ENCODE data around the gene ADM. TPM values are rescaled to one million over a fixed set of nuclear protein-coding genes. Genes with fewer than 3 reads are reported as not detected.

The ADM gene
- total RNA-seq, 1 experiment from 2014 or later, result 6.2 TPM

DNA sequence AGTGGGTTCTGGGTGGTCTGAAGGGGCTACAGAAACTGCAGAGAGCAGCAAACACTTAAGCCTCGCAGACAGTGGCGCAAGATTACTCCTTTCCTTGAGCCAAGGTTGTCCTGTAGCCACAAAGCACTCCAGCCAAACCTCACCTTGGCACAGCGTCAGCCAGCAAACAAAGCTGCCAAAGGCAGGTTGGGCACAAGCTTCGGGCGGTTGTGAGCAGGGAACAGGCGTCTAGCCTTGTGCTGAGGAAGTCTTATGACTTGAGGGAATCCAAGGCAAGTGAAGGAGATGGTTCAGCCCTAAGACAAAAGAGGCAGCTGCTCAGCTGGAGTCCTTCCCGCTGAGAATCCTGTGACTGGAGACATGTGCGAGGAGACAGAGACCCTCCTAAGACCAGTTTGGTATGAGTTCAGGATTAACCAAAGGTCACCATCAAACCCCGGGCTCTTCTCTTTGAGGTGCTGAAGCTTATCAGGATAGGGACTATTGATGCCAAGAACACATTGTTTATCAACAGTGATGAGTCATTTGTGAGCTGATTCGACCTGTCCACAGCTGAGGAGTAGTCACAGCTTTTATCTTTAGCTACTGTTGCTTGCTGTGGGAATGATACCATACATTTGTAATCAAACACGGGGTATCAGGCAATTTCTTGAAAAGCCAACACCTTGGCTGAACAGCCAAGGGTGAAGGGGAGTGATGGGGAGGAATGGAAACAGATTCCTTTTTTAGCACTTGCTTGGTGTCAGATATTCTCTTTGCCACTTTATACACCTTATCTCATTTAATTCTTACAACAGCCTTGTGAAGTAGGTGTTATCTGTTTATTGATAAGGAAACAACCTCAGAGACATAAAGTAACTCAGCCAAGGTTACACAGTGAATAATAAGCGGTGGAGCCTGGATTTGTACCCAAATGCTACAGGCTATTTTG, 4.6 kb downstream of the ADM start:
- Histone ChIP-seq H3K9me3 (replicated peaks) (no peaks in the 10 kb centered on the region), H3K27ac (no peak overlapping the region), H3K4me3 (no peak overlapping the region)

DNA sequence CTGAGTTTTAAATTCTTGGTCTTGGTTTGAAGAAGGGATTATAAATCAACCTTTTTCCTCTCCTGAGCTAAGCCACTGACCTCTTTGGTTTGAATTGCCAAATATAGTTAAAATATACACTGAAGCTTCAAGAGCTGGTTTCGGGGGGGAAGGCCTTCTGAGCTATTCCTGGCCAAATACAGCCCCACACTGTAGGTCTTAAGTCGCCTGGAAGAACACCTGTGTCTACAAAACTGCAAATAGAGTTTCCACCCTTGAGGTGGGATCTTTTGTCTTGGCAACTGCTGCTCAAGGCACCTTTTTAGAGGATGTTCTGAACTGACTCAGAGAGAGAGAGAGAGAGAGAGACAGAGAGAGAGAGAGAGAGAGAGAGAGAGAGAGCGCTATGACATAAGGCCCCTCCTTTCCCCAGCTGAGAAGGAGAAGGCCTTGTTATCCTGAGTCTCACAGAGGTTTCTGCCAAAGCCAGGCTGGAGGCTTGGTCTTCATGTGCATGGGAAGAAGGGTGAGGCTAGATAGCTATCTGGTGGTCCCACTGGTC, 5.5 kb downstream of the ADM start:
- no peak for DNase-seq (ENCODE audit: low read depth in 1 of 2, low spot score in 2 of 2)
- Histone ChIP-seq H3K4me1 (replicated peaks) (peaks cover 38% of the 10 kb centered on the region), H3K36me3 (no peaks in the 10 kb centered on the region), H3K9me3 (replicated peaks) (no peaks in the 10 kb centered on the region), H3K27ac (no peak overlapping the region), H3K4me3 (no peak overlapping the region), H3K27me3 (replicated peaks) (no peaks in the 10 kb centered on the region)

More for the DNA sequence above, 4.6 kb downstream of the ADM start:
- Histone ChIP-seq H3K4me1 (replicated peaks) (peaks cover 41% of the 10 kb centered on the region), H3K36me3 (no peaks in the 10 kb centered on the region), H3K27me3 (replicated peaks) (no peaks in the 10 kb centered on the region)
- no peak for DNase-seq (ENCODE audit: low read depth in 1 of 2, low spot score in 2 of 2)

DNA sequence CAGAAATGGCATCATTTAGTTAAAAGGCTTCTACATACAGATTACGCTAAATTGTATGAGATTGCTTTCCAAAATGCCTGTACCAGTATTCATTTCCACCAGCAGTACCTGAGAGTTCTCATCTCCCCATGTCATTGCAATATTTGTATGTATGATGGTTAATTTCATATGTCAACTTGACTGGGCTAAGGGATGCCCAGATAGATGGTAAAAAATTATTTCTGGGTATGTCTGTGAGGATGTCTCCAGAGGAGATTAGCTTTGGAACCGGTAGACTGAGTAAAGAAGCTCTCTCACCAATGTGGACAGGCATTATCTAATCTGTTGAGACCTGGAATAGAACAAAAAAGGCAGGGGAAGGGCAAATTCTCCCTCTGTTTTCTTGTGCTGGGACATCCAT, 6.9 kb downstream of the ADM start:
- no peak overlapping the region for H3K4me3 ChIP-seq
- H3K27ac ChIP-seq, result no peak overlapping the region
- H3K9me3 ChIP-seq (replicated peaks), result no peaks in the 10 kb centered on the region
- no peak for DNase-seq (ENCODE audit: low read depth in 1 of 2, low spot score in 2 of 2)
- H3K4me1 ChIP-seq (replicated peaks), result peaks cover 38% of the 10 kb centered on the region
- H3K36me3 ChIP-seq, result no peaks in the 10 kb centered on the region
- no peaks in the 10 kb centered on the region for H3K27me3 ChIP-seq (replicated peaks)

DNA sequence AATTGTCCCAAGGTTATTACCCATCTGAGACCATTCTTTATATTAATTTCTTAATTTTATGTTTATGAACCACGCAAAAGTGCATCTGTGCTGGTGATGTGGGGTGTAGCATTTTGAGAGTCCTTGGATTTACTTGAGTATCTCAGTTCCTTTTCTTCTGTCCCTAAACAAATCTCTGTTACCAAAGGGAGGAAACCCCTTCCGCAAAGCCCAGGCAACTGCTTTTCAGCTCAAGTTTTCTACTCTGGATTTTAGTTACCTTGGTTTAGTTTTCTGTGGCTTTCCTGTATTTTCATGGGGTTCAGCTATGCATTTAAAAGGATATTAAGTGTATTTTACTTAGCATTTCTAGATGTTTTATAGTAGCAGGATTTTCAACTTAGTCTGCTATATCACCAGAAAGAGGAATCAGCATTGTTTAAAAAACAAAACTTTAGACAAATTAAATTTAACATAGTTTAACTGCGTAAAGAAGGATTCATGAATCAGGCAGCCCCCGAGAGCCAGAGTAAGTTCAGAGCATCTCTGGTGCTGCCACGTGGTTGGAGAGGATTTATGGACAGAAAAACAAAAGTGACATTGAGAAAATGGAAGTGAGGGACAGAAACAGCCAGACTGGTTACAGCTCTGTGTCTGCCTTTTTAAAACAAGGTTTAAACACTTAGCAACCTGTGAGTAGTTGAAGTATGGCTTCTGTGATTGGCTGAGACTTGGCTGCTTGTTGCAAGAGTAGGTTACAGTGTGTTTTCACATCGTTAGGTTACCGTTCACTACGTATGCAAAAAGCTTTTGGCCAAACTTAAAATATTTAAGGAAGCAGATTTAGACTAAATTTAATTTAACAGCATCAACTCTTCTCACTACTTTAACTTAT, 9.6 kb downstream of the ADM start:
- no peak for DNase-seq (ENCODE audit: low read depth in 1 of 2, low spot score in 2 of 2)

DNA sequence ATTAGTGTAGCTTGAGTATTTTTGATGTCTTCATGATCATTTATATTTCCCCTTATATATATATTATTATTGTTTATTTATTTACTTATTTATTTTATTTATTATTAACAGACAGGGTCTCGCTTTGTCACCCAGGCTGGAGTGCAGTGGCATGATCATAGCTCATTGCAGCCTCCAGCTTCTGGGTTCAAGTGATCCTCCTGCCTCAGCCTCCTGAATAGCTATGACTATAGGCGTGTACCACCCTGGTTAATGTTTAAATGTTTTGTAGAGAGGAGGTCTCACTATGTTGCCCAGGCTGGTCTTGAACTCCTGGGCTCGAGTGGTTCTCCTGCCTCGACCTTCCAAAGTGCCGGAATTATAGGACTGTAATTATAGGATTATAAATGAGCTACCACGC, 10.2 kb downstream of the ADM start:
- Histone ChIP-seq H3K4me1 (replicated peaks) (peaks cover 24% of the 10 kb centered on the region), H3K27me3 (replicated peaks) (no peaks in the 10 kb centered on the region), H3K9me3 (replicated peaks) (no peaks in the 10 kb centered on the region), H3K4me3 (no peak overlapping the region), H3K36me3 (no peaks in the 10 kb centered on the region), H3K27ac (no peak overlapping the region)
- DNase-seq (ENCODE audit: low read depth in 1 of 2, low spot score in 2 of 2), result no peak

More for the DNA sequence above, 9.6 kb downstream of the ADM start:
- no peaks in the 10 kb centered on the region for H3K27me3 ChIP-seq (replicated peaks)
- H3K4me1 ChIP-seq (replicated peaks), result peaks cover 30% of the 10 kb centered on the region
- H3K27ac ChIP-seq, result no peak overlapping the region
- no peaks in the 10 kb centered on the region for H3K36me3 ChIP-seq
- no peaks in the 10 kb centered on the region for H3K9me3 ChIP-seq (replicated peaks)
- no peak overlapping the region for H3K4me3 ChIP-seq

DNA sequence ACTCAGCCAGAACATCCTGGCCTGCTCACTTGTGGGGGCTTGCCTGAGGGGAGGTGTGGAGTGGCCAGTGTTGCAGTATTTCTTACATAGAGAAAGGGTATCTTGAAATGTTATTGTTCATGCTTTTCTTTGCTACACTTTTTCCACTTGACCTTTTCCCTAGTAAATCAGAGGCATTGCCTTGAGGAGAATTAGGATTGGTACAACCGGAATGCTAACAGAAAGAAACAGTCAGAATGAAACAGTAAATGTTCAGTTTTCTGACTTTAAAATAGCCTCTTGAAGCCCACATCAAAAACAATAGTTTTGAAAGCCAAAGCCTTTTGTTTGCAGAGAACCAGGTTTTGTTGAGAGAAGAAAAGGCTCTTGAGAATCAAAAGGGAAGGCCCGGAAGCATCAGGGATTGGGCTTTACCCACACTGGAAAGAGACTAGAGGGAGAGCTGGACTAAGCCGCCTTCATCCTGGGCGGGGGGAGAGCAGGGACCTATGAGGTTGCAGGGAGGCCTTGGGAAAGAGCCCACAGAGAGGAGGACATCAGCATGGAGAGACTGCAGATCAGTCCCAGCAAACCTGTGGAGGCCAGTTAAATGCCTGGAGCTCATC, 12.4 kb downstream of the ADM start:
- H3K4me3 ChIP-seq, result no peak overlapping the region
- peaks cover 24% of the 10 kb centered on the region for H3K4me1 ChIP-seq (replicated peaks)
- no peaks in the 10 kb centered on the region for H3K27me3 ChIP-seq (replicated peaks)
- H3K36me3 ChIP-seq, result no peaks in the 10 kb centered on the region
- H3K9me3 ChIP-seq (replicated peaks), result no peaks in the 10 kb centered on the region
- DNase-seq (ENCODE audit: low read depth in 1 of 2, low spot score in 2 of 2), result no peak
- H3K27ac ChIP-seq, result 0 out of 2 replicates have a peak overlapping the region, but pooled peaks have one; percentile 12

DNA sequence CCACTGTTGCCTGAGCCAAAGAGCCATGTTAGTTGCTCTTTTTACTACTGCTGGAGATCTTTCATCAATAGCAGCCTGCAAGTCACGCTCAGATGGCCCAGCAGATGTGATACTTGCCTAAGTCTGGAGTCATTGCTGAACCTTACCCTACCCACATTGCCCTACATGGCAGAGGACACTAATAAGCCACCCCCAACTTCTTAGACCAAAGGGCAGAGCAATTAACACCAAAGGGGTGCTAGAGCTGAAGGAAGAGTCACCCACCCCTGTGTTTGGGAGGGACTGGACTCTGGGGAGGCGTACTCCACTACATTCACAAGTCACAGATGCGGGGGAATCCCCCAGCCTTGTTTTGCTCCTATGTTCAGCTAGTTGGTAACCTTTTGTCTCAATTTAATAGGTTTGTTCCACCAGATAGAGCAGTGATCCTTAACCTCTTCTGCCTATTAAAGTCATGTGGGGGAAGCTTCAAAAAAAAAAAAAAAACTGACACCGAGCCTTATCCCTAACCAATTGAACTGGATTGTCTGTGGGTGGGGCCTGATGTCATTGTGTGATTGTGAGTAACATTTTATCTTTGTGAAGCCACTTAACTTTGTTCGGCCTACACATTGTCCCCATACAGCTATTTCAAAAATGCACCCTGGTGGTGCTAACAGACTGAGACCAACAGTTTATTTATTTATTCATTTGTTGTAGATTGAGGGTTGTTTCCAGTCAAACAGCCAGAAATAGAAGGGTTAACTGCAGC, 13.1 kb downstream of the ADM start:
- no peak overlapping the region for H3K4me3 ChIP-seq
- H3K4me1 ChIP-seq (replicated peaks), result peaks cover 30% of the 10 kb centered on the region
- H3K9me3 ChIP-seq (replicated peaks), result no peaks in the 10 kb centered on the region
- no peak for DNase-seq (ENCODE audit: low read depth in 1 of 2, low spot score in 2 of 2)
- H3K27me3 ChIP-seq (replicated peaks), result no peaks in the 10 kb centered on the region
- H3K36me3 ChIP-seq, result no peaks in the 10 kb centered on the region
- H3K27ac ChIP-seq, result no peak overlapping the region

DNA sequence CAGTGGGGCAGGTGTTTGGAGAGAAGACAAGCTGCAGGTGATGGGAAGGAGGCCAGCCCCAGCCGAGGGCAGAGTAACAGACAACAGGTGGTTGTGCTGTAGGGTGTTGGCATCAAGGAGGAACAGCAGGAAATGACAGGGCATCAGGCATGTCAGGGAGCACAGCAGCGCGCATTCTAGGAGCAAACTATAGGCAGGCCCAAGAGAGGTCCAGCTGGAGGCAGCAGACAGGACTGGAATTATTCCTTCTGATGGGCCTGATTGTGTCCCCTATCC, 13.6 kb downstream of the ADM start:
- Histone ChIP-seq H3K36me3 (no peaks in the 10 kb centered on the region), H3K27me3 (replicated peaks) (no peaks in the 10 kb centered on the region), H3K27ac (no peak overlapping the region), H3K4me1 (replicated peaks) (peaks cover 35% of the 10 kb centered on the region), H3K9me3 (replicated peaks) (no peaks in the 10 kb centered on the region), H3K4me3 (no peak overlapping the region)
- DNase-seq (ENCODE audit: low read depth in 1 of 2, low spot score in 2 of 2), result no peak

DNA sequence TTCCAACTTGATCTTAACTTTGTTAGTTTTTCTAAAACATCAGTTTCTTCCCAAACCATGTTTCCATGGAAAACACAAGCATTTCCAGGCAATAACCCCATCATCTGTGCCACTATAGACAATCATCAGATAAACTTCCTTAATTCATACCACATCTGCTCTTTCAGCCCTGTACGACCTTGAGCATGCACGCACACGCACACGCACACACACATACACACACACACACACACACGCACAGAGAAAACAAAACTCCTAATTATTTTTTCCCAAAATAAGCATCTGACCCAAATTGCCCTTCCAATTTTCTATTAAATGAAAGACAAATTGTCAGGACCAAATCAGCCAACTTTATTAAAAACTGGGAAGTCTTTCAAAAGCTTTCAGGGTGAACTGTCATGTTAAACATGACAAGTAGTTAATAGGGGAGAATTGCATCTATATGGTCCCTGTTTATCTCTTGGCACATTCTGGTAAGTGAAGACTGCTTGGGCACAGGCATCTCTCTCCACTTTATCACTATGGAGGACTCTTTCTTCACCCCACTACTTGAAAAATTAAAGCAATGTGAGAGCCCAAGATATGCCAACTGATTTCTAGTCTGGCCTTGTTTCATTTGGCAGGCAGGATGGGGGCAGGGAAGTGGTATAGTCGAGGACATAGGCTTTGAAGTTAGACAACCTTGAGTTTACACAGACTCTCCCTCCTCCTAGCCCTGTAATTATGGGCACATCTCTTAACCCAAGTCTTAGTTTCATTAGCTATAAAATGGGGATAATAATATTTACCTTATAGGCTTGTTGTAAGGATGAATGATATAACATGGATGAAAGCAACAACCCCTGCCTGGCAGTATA, 15.1 kb downstream of the ADM start:
- Histone ChIP-seq H3K4me1 (replicated peaks) (peaks cover 46% of the 10 kb centered on the region), H3K27ac (no peak overlapping the region)

DNA sequence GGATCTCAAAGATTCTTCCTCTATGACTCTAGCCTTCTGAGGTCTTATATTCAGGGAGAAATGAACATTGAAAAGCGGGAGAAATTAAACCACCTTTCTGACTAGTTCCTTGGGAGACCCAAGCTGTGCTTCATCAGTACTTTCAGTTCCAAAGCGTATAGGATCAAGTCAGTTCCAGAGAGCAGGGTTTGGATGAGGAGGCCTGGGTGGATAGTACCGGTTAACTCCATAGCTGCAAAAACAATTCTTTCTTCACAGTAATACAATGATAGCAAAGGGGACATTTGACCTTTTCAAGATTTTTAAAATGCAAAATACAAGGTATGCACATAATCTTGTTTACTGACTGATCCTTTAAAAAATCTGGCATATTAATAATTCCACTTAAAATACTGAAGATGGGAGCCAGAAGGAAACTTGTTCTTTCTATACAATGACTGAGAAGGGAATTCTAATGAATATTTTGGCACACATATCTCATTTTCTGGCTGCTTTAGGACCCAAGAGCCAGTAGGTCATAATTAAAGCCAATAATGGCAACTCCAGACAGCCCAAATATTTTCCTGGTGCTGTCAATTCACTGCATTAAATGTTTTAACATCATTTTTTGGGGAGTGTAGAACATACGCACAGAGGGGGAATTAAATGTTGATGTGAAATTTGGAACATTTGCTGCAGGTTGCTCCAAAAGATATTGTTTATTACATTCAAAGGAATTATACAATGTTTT, 16.0 kb downstream of the ADM start:
- H3K4me3 ChIP-seq, result no peak overlapping the region
- no peaks in the 10 kb centered on the region for H3K27me3 ChIP-seq (replicated peaks)
- no peaks in the 10 kb centered on the region for H3K9me3 ChIP-seq (replicated peaks)
- H3K27ac ChIP-seq, result no peak overlapping the region
- no peak for DNase-seq (ENCODE audit: low read depth in 1 of 2, low spot score in 2 of 2)
- no peaks in the 10 kb centered on the region for H3K36me3 ChIP-seq
- H3K4me1 ChIP-seq (replicated peaks), result peaks cover 56% of the 10 kb centered on the region

More for the DNA sequence above, 15.1 kb downstream of the ADM start:
- no peaks in the 10 kb centered on the region for H3K27me3 ChIP-seq (replicated peaks)
- DNase-seq (ENCODE audit: low read depth in 1 of 2, low spot score in 2 of 2), result no peak
- H3K9me3 ChIP-seq (replicated peaks), result no peaks in the 10 kb centered on the region
- no peak overlapping the region for H3K4me3 ChIP-seq
- H3K36me3 ChIP-seq, result no peaks in the 10 kb centered on the region

DNA sequence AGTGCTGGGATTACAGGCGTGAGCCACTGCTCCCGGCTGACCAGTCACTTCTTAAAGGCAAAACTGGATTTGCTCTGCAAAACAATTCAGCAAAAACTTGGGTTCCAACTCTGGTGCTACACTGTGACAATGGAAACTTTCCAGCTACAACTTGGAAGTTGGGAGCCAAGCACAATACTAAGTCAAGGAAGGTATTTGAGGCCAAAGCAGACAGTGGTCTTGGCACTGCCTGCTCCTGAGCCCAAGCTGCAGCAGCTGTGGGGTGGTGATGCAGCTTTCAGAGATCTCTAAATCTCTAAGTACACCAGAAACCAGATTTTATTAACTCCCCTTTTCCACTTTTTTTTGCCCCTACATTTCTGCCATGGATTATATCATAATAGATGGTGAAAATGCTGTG, 17.5 kb downstream of the ADM start:
- H3K4me1 ChIP-seq (replicated peaks), result peaks cover 61% of the 10 kb centered on the region
- no peaks in the 10 kb centered on the region for H3K27me3 ChIP-seq (replicated peaks)
- H3K27ac ChIP-seq, result 0 out of 2 replicates have a peak overlapping the region, but pooled peaks have one; percentile 25
- no peak overlapping the region for H3K4me3 ChIP-seq
- no peaks in the 10 kb centered on the region for H3K36me3 ChIP-seq
- no peaks in the 10 kb centered on the region for H3K9me3 ChIP-seq (replicated peaks)
- no peak for DNase-seq (ENCODE audit: low read depth in 1 of 2, low spot score in 2 of 2)
